GM23338 (cell line): ENCODE measurements around the gene TMEM231. TPM values are rescaled to one million over a fixed set of nuclear protein-coding genes. Genes with fewer than 3 reads are reported as not detected.

Experiments
- ATAC-seq: fragments of 200-7000 bp; cut with Tn5 transposase; 3 replicates; pipeline ENCODE4 v1.9.1; 2020
- DNase-seq: peaks from one replicate; pipeline ENCODE4 v3.0.0-alpha.2; 2015; ENCODE audit warnings: low spot score
- H2AFZ ChIP-seq: fragments of 200-600 bp; sonication (generic); 2 replicates; pipeline ENCODE4 v1.8.0; 2016; ENCODE audit warnings: antibody characterized with exemption, mild to moderate bottlenecking, moderate library complexity
- H3F3A ChIP-seq: fragments of 200-600 bp; sonication (generic); replicated peaks from 2 replicates; pipeline ENCODE4 v1.8.0; 2017; ENCODE audit warnings: antibody characterized with exemption, mixed run types, low read depth
- H3K27ac ChIP-seq: fragments of 200-600 bp; sonication (generic); 2 replicates; pipeline ENCODE4 v1.6.1; 2016; ENCODE audit warnings: low read depth
- H3K27me3 ChIP-seq: fragments of 200-600 bp; sonication (generic); 2 replicates; pipeline ENCODE4 v1.8.0; 2016; ENCODE audit warnings: mild to moderate bottlenecking, mixed run types, moderate library complexity; ENCODE audit not compliant: insufficient read depth
- H3K36me3 ChIP-seq: fragments of 200-600 bp; sonication (generic); 2 replicates; pipeline ENCODE4 v1.8.0; 2016; ENCODE audit warnings: mild to moderate bottlenecking; ENCODE audit not compliant: insufficient read depth
- H3K4me1 ChIP-seq: fragments of 200-600 bp; sonication (generic); 2 replicates; pipeline ENCODE4 v1.8.0; 2016; ENCODE audit warnings: mild to moderate bottlenecking, moderate library complexity; ENCODE audit not compliant: insufficient read depth
- H3K4me2 ChIP-seq: fragments of 200-600 bp; sonication (generic); 2 replicates; pipeline ENCODE4 v1.7.1; 2017; ENCODE audit warnings: mixed run types
- H3K4me3 ChIP-seq: fragments of 200-600 bp; sonication (generic); 2 replicates; pipeline ENCODE4 v1.6.1; 2016; ENCODE audit warnings: mixed run types
- H3K79me2 ChIP-seq: fragments of 200-600 bp; sonication (generic); replicated peaks from 2 replicates; pipeline ENCODE4 v1.8.0; 2017; ENCODE audit warnings: mild to moderate bottlenecking; ENCODE audit not compliant: insufficient read depth
- H3K9me2 ChIP-seq: fragments of 200-600 bp; sonication (generic); 2 replicates; pipeline ENCODE4 v1.8.0; 2017; ENCODE audit not compliant: insufficient read depth
- H4K20me1 ChIP-seq: fragments of 200-600 bp; sonication (generic); replicated peaks from 2 replicates; pipeline ENCODE4 v1.8.0; 2017; ENCODE audit warnings: mild to moderate bottlenecking; ENCODE audit not compliant: insufficient read depth
- H3K27ac Mint-ChIP-seq: 2 replicates; pipeline ENCODE4 v1.8.0; 2020; ENCODE audit warnings: inconsistent platforms, mild to moderate bottlenecking, moderate library complexity, mixed read lengths
- H3K27me3 Mint-ChIP-seq: 3 replicates; pipeline ENCODE4 v1.8.0; 2022; ENCODE audit warnings: low read depth, mild to moderate bottlenecking, moderate library complexity, mixed read lengths, inconsistent platforms; ENCODE audit not compliant: insufficient read depth, poor library complexity
- H3K36me3 Mint-ChIP-seq: 3 replicates; pipeline ENCODE4 v1.8.0; 2021; ENCODE audit warnings: low read depth, mild to moderate bottlenecking, inconsistent platforms, moderate library complexity, mixed read lengths
- H3K4me1 Mint-ChIP-seq: 3 replicates; pipeline ENCODE4 v1.8.0; 2020; ENCODE audit warnings: mild to moderate bottlenecking, inconsistent platforms, mixed read lengths
- H3K4me3 Mint-ChIP-seq: 3 replicates; pipeline ENCODE4 v1.8.0; 2021; ENCODE audit warnings: moderate library complexity, mild to moderate bottlenecking, inconsistent platforms, mixed read lengths
- H3K9me3 Mint-ChIP-seq: 3 replicates; pipeline ENCODE4 v1.8.0; 2020; ENCODE audit warnings: moderate library complexity, mild to moderate bottlenecking, inconsistent platforms, mixed read lengths
- CREB1 ChIP-seq: fragments of 250-450 bp; sonication (Bioruptor Pico); IDR thresholded peaks from 2 replicates; pipeline ENCODE4 v1.5.0; 2020; ENCODE audit warnings: low read depth, mild to moderate bottlenecking, moderate library complexity
- CTCF ChIP-seq, 2 experiments: fragments of 200-600 bp in 1 of 2; sonication (generic) in 1 of 2; conservative IDR thresholded peaks; 2 replicates each; pipeline versions ENCODE4 v1.5.1 to v1.6.1; 2016 to 2017; ENCODE audit warnings: antibody characterized with exemption in 2 of 2, low read depth in 2 of 2, mild to moderate bottlenecking in 2 of 2, moderate library complexity in 1 of 2
- ETS1 ChIP-seq: IDR thresholded peaks from 2 replicates; pipeline ENCODE4 v1.6.1; 2016; ENCODE audit warnings: antibody characterized with exemption
- EZH2 ChIP-seq: fragments of 200-600 bp; sonication (generic); IDR thresholded peaks from one replicate; pipeline ENCODE4 v1.8.0; 2017; ENCODE audit warnings: antibody characterized with exemption, mild to moderate bottlenecking, low read depth; ENCODE audit not compliant: unreplicated experiment
- EZH2phosphoT487 ChIP-seq: fragments of 200-600 bp; sonication (generic); IDR thresholded peaks from one replicate; pipeline ENCODE4 v1.8.1; 2018; ENCODE audit warnings: antibody characterized with exemption; ENCODE audit not compliant: unreplicated experiment
- JUNB ChIP-seq: IDR thresholded peaks from one replicate; pipeline ENCODE4 v1.6.1; 2016; ENCODE audit warnings: antibody characterized with exemption; ENCODE audit not compliant: unreplicated experiment
- NANOG ChIP-seq: IDR thresholded peaks from 2 replicates; pipeline ENCODE4 v1.6.1; 2016; ENCODE audit warnings: antibody characterized with exemption, borderline replicate concordance
- POLR2AphosphoS5 ChIP-seq: IDR thresholded peaks from 2 replicates; pipeline ENCODE4 v1.6.1; 2016; ENCODE audit warnings: antibody characterized with exemption, low read depth
- REST ChIP-seq: IDR thresholded peaks from one replicate; pipeline ENCODE4 v1.6.1; 2018; ENCODE audit warnings: antibody characterized with exemption; ENCODE audit not compliant: unreplicated experiment
- STAT1 ChIP-seq: IDR thresholded peaks from one replicate; pipeline ENCODE4 v1.6.1; 2016; ENCODE audit warnings: antibody characterized with exemption; ENCODE audit not compliant: unreplicated experiment
- ZNF114 ChIP-seq: fragments of 250-450 bp; sonication (Bioruptor Pico); IDR thresholded peaks from 2 replicates; pipeline ENCODE4 v1.5.0; 2020; ENCODE audit warnings: mild to moderate bottlenecking, moderate library complexity
- ZNF331 ChIP-seq: fragments of 250-450 bp; sonication (Bioruptor Pico); IDR thresholded peaks from 2 replicates; pipeline ENCODE4 v1.5.0; 2020; ENCODE audit warnings: low read depth, mild to moderate bottlenecking, moderate library complexity
- polyA plus RNA-seq: library from polyadenylated mRNA; unstranded; fragments of >200 nt; fragmentation: Nextera tagmentation; extraction: Ambion mirVana; gene quantifications from 2 replicates; pipeline ENCODE4 v1.2.1, GENCODE V29; 2016
- total RNA-seq: library from RNA; depleted of rRNA; stranded (reverse); fragments of >200 nt; shearing (Covaris generic); gene quantifications from 2 replicates; pipeline ENCODE4 v1.2.3, GENCODE V29; 2014
- TF ChIP-seq, protein P1 (sequence below): fragments of 250-450 bp; sonication (Bioruptor Pico); IDR thresholded peaks from 2 replicates; pipeline ENCODE4 v1.5.0; 2020; ENCODE audit warnings: mild to moderate bottlenecking, moderate library complexity

The TMEM231 gene
- total and polyA plus RNA-seq, 2 experiments from 2014 or later: 5.3 to 19.9 TPM

- no peak overlapping the region for H3K27ac ChIP-seq
- Mint-ChIP-seq H3K36me3 (no peaks in the 10 kb centered on the region), H3K9me3 (no peaks in the 10 kb centered on the region), H3K4me1 (peaks cover 15% of the 10 kb centered on the region), H3K27me3 (peaks cover 20% of the 10 kb centered on the region), H3K27ac (no peak overlapping the region), H3K4me3 (no peak overlapping the region)
- TF ChIP-seq CTCF (conservative IDR thresholded peaks at IDR 0.05; ENCODE audit: low read depth in 2 of 2): no peak
- no peak for TF ChIP-seq POLR2AphosphoS5
- TF ChIP-seq ZNF331 (CRISPR knock-in tag): no peak
- no peak for TF ChIP-seq REST
- TF ChIP-seq EZH2phosphoT487: no peak
- TF ChIP-seq CREB1: no peak
- TF ChIP-seq EZH2: no peak
- no peak for TF ChIP-seq JUNB
- TF ChIP-seq, protein P1, sequence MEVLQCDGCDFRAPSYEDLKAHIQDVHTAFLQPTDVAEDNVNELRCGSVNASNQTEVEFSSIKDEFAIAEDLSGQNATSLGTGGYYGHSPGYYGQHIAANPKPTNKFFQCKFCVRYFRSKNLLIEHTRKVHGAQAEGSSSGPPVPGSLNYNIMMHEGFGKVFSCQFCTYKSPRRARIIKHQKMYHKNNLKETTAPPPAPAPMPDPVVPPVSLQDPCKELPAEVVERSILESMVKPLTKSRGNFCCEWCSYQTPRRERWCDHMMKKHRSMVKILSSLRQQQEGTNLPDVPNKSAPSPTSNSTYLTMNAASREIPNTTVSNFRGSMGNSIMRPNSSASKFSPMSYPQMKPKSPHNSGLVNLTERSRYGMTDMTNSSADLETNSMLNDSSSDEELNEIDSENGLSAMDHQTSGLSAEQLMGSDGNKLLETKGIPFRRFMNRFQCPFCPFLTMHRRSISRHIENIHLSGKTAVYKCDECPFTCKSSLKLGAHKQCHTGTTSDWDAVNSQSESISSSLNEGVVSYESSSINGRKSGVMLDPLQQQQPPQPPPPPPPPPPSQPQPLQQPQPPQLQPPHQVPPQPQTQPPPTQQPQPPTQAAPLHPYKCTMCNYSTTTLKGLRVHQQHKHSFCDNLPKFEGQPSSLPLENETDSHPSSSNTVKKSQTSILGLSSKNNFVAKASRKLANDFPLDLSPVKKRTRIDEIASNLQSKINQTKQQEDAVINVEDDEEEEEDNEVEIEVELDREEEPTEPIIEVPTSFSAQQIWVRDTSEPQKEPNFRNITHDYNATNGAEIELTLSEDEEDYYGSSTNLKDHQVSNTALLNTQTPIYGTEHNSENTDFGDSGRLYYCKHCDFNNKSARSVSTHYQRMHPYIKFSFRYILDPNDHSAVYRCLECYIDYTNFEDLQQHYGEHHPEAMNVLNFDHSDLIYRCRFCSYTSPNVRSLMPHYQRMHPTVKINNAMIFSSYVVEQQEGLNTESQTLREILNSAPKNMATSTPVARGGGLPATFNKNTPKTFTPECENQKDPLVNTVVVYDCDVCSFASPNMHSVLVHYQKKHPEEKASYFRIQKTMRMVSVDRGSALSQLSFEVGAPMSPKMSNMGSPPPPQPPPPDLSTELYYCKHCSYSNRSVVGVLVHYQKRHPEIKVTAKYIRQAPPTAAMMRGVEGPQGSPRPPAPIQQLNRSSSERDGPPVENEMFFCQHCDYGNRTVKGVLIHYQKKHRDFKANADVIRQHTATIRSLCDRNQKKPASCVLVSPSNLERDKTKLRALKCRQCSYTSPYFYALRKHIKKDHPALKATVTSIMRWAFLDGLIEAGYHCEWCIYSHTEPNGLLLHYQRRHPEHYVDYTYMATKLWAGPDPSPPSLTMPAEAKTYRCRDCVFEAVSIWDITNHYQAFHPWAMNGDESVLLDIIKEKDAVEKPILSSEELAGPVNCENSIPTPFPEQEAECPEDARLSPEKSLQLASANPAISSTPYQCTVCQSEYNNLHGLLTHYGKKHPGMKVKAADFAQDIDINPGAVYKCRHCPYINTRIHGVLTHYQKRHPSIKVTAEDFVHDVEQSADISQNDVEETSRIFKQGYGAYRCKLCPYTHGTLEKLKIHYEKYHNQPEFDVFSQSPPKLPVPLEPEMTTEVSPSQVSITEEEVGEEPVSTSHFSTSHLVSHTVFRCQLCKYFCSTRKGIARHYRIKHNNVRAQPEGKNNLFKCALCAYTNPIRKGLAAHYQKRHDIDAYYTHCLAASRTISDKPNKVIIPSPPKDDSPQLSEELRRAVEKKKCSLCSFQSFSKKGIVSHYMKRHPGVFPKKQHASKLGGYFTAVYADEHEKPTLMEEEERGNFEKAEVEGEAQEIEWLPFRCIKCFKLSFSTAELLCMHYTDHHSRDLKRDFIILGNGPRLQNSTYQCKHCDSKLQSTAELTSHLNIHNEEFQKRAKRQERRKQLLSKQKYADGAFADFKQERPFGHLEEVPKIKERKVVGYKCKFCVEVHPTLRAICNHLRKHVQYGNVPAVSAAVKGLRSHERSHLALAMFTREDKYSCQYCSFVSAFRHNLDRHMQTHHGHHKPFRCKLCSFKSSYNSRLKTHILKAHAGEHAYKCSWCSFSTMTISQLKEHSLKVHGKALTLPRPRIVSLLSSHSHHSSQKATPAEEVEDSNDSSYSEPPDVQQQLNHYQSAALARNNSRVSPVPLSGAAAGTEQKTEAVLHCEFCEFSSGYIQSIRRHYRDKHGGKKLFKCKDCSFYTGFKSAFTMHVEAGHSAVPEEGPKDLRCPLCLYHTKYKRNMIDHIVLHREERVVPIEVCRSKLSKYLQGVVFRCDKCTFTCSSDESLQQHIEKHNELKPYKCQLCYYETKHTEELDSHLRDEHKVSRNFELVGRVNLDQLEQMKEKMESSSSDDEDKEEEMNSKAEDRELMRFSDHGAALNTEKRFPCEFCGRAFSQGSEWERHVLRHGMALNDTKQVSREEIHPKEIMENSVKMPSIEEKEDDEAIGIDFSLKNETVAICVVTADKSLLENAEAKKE: no peak
- TF ChIP-seq STAT1: no peak
- no peak for TF ChIP-seq ETS1
- TF ChIP-seq NANOG: no peak
- no peak for TF ChIP-seq ZNF114 (CRISPR knock-in tag)
- ATAC-seq (no peak), DNase-seq (no peak)
- H3K4me3 ChIP-seq: no peak overlapping the region
- H3K9me2 ChIP-seq: no peaks in the 10 kb centered on the region
- H3F3A ChIP-seq: peaks cover 10% of the 10 kb centered on the region; the same call in 1 of the 2 replicates
- no peaks in the 10 kb centered on the region for H4K20me1 ChIP-seq
- H3K36me3 ChIP-seq: no peaks in the 10 kb centered on the region
- no peak overlapping the region for H2AFZ ChIP-seq
- H3K4me1 ChIP-seq: peaks cover 9% of the 10 kb centered on the region; the same call in 1 of the 2 replicates
- H3K27me3 ChIP-seq: no peaks in the 10 kb centered on the region
- no peaks in the 10 kb centered on the region for H3K79me2 ChIP-seq
- H3K4me2 ChIP-seq: no peak overlapping the region
These were observed 36.9 kb downstream of the TMEM231 start for GRCh38 chr16:75519175-75519574.
